Measurements from ENCODE around the gene NFILZ.
A peak's percentile ranks its signal among the peaks of the same experiment; 100 is the strongest.

Gene NFILZ

DNA sequence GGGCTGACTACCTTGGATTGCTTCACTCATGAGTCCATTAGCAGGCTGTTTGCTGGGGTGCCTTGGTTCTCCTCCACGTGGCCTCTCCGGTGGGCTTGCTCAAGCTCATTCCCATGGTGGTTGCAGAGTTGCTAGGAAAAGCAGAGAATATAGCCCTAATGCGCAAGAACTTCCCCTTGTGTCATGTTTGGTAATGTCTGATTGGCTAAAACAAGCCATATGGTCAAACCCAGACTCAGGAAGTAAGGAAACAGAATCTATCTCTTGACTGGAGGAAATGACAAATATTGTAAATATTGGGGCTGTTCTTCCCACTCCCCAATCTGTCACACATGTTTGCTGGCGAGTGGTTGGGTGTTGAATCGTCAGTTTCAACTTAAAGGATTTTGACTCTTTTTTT, 12.1 kb downstream of the NFILZ start:
- DNase-seq, result no peak
- TF ChIP-seq POLR2A (IDR thresholded peaks at IDR 0.05; ENCODE audit: low read length) (no peak), GATA1 (IDR thresholded peaks at IDR 0.05; ENCODE audit: low read depth, low read length) (no peak)

DNA sequence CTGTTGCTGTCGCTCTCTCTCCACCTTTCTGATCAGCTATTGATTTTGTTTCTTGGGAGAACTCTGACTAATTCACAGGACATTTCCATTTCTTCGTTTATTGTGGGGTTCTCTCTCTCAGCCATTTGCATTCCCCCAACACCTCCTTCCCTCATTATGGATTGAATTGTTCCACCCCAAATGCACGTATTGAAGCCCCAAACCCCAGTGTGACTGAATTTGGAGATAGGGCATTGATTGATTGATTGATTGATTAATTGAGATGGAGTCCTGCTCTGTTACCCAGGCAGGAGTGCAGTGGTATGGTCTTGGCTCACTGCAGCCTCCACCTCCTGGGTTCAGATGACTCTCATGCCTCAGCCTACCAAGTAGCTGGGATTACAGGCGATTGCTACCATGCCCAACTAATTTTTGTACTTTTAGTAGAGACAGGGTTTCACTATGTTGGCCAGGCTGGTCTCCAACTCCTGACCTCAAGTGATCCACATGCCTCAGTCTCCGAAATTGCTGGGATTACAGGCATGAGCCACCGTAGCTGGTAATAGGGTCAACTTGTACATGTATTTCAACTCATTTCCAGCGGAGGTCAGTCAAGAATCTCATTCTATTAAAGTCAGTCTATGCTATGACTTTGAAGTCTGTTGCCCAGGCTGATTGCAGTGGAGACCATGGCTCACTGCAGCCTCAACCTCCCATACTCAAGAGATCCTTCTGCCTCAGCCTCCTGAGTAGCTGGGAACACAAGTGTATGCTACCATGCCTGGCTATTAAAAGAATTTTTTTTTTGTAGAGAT, 13.6 kb downstream of the NFILZ start:
- DNase-seq, result no peak
- TF ChIP-seq POLR2A (IDR thresholded peaks at IDR 0.05; ENCODE audit: low read length) (no peak), GATA1 (IDR thresholded peaks at IDR 0.05; ENCODE audit: low read depth, low read length) (no peak)

DNA sequence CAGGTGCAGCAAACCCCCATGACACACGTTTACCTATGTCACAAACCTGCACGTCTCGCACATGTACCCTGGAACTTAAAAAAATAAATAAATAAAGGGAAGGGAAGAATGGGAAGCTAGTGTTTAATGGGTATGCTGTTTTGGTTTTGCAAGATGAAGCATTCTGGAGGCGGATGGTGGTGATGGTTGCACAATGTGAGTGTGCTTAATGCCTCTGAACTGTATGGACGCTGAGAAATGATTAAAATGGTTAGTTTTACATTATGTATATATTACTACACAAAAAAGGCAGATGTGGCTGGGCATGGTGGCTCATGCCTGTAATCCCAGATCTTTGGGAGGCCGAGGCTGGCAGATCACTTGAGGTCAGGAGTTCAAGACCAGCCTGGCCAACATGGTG, 17.8 kb downstream of the NFILZ start:
- TF ChIP-seq POLR2A (IDR thresholded peaks at IDR 0.05; ENCODE audit: low read length) (no peak), GATA1 (IDR thresholded peaks at IDR 0.05; ENCODE audit: low read depth, low read length) (no peak)
- no peak for DNase-seq

DNA sequence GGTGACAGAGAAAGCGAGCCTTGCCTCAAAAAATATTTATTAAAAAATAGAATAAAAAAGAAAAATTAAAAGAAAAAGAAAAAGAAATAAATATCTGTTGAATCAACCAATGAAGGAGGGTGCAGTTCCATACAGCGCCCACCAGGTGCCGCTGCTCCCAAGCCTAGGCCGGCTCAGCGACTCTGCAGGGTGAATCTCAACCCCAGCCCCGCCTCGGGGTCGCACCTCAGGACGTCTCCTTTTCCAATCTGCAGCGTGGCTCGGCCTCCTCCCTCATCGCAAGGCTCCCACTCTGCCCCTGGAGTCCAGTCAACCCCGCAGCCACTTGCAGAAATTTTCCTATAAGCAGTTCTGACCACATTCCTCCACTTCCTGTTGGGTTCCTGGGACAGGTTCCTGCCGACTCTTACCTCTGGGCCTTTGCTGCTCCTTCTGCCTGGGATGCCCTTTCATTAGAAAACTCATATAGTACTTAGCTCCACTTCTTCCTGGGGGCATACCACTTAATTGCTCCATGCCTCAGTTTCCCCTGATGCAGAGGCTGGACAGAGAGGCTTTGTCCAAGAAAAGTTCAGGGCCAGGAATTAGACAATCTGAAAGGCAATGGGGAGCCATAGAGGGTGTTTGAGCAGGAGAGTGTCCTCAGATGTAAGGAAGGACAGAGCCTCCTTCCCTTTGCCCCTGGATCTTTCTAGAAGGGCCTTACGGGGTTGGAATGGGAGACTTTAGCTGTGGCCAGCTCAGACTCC, 24.3 kb downstream of the NFILZ start:
- TF ChIP-seq GATA1 (IDR thresholded peaks at IDR 0.05; ENCODE audit: low read depth, low read length) (no peak), POLR2A (IDR thresholded peaks at IDR 0.05; ENCODE audit: low read length) (no peak)
- DNase-seq, result peak; percentile 50 to 72

GRCh38 chr19:8655340-8655709, 24.9 kb downstream of the NFILZ start:
- no peak for DNase-seq
- TF ChIP-seq POLR2A (IDR thresholded peaks at IDR 0.05; ENCODE audit: low read length) (no peak), GATA1 (IDR thresholded peaks at IDR 0.05; ENCODE audit: low read depth, low read length) (no peak)

DNA sequence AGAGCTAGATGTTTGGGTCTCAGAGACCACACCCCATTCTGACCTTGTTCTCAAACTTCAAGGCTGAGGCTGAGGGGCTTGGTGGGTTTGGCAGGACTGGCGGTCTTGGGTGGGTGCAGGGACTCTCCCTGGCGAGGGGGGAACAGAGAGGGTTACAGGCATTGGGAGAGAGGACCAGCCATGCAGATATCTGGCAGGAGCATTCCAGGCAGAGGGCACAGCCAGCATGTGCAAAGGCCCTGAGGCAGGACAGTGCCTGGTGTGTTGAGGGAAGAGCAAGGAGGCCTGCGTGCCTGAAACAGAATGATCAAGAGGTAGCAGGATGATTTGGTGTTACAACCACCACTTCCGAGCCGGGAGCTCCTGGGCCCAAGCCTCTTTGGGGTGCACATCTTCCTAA, 27.4 kb downstream of the NFILZ start:
- TF ChIP-seq GATA1 (IDR thresholded peaks at IDR 0.05; ENCODE audit: low read depth, low read length) (no peak), POLR2A (IDR thresholded peaks at IDR 0.05; ENCODE audit: low read length) (no peak)
- DNase-seq, result no peak

DNA sequence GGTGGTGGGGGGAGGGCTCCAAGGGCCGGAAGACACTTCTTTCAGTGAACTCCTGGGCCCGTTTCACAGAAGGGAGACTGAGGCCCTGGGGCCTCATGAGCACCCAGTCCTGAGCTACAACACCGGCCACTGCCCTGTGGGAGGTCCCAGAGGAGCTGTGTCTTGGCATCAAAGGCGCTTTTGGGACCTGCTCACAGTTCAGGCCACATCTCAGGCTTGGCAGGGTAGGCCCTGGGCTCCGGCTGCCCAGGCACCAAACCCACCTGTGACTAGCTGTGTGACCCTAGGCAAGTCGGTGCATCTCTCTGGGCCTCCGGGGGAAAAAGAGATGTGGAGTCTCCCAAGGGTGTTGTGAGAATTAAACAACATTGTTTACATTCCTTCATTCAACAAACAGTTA, 29.5 kb downstream of the NFILZ start:
- TF ChIP-seq GATA1 (IDR thresholded peaks at IDR 0.05; ENCODE audit: low read depth, low read length) (no peak), POLR2A (IDR thresholded peaks at IDR 0.05; ENCODE audit: low read length) (no peak)

DNA sequence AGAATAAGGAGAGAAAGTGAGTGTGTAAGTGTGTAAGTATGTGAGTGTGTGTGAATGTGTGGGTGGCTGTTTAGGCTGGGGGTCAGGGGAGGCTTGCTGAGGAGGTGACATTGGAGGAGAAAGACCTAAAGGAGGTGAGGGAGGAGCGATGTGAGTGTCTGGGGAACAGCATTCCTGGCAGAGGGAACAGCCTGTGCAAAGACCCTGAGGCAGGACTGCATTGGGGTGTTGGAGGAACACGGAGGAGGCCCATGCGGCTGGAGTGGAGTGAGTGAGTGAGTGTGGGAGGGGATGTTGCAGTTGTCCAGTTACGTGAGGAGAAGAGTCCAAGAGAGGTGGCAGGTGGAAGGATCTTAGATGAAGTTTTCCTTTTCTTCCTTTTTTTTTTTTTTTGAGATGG, 31.8 kb downstream of the NFILZ start:
- no peak for DNase-seq
- TF ChIP-seq GATA1 (IDR thresholded peaks at IDR 0.05; ENCODE audit: low read depth, low read length), result no peak
- no peak for TF ChIP-seq POLR2A (IDR thresholded peaks at IDR 0.05; ENCODE audit: low read length)

More for the DNA sequence above, 29.5 kb downstream of the NFILZ start:
- no peak for DNase-seq

- no peak for DNase-seq
- TF ChIP-seq GATA1 (IDR thresholded peaks at IDR 0.05; ENCODE audit: low read depth, low read length), result no peak
- no peak for TF ChIP-seq POLR2A (IDR thresholded peaks at IDR 0.05; ENCODE audit: low read length)
Observed at GRCh38 chr19:8663920-8664670, 33.7 kb downstream of the NFILZ start.

- no peak for DNase-seq
- TF ChIP-seq GATA1 (IDR thresholded peaks at IDR 0.05; ENCODE audit: low read depth, low read length) (no peak), POLR2A (IDR thresholded peaks at IDR 0.05; ENCODE audit: low read length) (no peak)
Observed at GRCh38 chr19:8664671-8665057, 34.2 kb downstream of the NFILZ start.

DNA sequence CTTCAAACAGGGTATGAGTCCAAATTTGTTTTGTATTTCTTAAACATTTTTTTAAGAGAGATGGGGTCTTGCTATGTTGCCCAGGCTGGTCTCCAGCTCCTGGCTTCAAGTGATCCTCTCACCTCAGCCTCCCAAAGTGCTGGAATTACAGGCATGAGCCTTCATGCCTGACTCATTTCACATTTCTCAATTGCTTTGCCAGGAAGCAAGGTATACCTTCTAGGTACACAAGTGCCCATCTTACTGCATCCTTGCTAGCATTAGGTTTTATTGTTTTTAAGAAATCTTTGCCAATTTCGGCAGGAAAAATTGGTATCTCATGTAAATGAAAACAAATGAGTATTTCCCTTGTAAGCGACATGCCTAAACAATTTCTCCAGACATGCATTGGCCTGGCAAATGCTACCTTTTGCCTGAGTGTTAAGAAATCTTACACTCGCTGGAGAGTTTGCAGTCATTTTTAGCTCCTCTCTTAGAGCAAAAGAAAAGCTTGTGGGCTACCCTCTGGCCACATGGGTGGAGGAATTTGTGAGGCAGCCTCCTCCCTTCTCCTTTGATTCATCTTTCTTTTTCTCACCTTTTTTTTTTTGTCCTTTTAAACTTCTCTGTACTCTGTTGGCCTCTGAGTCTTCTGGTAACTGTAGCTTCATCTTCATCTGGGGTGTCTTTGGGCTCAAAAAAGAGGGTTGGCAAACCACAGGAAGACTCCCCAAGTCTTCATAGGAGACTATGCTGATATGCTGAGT, 35.2 kb downstream of the NFILZ start:
- TF ChIP-seq POLR2A (IDR thresholded peaks at IDR 0.05; ENCODE audit: low read length) (no peak), GATA1 (IDR thresholded peaks at IDR 0.05; ENCODE audit: low read depth, low read length) (no peak)
- DNase-seq, result no peak

- DNase-seq, result no peak
- TF ChIP-seq POLR2A (IDR thresholded peaks at IDR 0.05; ENCODE audit: low read length) (no peak), GATA1 (IDR thresholded peaks at IDR 0.05; ENCODE audit: low read depth, low read length) (no peak)
Observed at GRCh38 chr19:8666814-8667405, 36.5 kb downstream of the NFILZ start.

DNA sequence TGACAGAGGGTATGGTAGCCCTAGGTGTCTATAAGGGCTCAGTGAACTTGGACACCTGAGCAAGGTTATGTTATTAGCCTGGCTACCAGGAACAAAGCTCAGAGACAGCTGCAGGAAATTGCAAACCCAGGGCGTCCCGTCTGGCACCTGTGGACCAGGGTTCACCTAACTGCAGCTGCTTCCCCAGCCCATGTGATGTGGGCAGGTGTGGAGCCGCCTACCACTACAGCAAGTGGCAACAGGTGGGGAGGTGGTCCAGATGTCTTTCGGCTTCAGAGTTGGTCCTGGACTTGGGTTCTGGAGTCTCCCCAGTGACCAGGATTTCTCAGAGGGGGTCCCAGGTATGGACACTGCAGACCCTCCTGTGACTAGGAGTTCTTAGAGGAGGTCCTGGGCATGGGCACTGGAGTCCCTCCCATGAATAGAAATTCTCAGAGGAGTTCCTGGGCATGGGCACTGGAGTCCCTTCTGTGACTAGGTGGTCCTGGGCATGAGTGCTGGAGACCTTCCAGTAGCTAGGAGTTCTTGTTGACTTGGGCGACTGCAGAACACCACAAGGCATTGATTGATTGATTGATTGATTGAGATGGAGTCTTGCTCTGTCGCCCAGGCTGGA, 43.0 kb downstream of the NFILZ start:
- TF ChIP-seq GATA1 (IDR thresholded peaks at IDR 0.05; ENCODE audit: low read depth, low read length) (no peak), POLR2A (IDR thresholded peaks at IDR 0.05; ENCODE audit: low read length) (no peak)
- DNase-seq, result no peak
